ENCODE results near the gene MVB12A. TPM values are rescaled to one million over a fixed set of nuclear protein-coding genes. Genes with fewer than 3 reads are reported as not detected.

The MVB12A gene
- total and polyA plus RNA-seq, 9 of the 15 experiments (the other 6 are each of a cell fraction or from before 2014, with no cell fraction given): 1.2 to 46.2 (median 22.4) TPM

DNA sequence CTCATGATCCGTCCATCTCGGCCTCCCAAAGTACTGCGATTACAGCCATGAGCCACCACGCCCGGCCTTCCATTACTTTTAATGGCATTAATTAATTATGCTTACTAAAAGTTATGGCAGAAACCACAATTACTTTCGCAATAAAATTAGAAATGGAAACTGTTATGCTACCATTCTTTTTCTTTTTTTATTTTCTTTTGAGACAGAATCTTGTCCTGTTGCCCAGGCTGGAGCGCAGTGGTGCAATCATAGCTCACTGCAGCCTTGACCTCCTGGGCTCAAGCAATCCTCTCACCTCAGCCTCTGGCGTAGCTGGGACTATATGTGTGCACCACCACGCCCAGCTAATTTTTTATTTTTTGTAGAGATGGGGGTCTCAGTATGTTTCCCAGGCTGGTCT lies 9.9 kb upstream of the MVB12A start (continued):
- TF ChIP-seq, protein P1, sequence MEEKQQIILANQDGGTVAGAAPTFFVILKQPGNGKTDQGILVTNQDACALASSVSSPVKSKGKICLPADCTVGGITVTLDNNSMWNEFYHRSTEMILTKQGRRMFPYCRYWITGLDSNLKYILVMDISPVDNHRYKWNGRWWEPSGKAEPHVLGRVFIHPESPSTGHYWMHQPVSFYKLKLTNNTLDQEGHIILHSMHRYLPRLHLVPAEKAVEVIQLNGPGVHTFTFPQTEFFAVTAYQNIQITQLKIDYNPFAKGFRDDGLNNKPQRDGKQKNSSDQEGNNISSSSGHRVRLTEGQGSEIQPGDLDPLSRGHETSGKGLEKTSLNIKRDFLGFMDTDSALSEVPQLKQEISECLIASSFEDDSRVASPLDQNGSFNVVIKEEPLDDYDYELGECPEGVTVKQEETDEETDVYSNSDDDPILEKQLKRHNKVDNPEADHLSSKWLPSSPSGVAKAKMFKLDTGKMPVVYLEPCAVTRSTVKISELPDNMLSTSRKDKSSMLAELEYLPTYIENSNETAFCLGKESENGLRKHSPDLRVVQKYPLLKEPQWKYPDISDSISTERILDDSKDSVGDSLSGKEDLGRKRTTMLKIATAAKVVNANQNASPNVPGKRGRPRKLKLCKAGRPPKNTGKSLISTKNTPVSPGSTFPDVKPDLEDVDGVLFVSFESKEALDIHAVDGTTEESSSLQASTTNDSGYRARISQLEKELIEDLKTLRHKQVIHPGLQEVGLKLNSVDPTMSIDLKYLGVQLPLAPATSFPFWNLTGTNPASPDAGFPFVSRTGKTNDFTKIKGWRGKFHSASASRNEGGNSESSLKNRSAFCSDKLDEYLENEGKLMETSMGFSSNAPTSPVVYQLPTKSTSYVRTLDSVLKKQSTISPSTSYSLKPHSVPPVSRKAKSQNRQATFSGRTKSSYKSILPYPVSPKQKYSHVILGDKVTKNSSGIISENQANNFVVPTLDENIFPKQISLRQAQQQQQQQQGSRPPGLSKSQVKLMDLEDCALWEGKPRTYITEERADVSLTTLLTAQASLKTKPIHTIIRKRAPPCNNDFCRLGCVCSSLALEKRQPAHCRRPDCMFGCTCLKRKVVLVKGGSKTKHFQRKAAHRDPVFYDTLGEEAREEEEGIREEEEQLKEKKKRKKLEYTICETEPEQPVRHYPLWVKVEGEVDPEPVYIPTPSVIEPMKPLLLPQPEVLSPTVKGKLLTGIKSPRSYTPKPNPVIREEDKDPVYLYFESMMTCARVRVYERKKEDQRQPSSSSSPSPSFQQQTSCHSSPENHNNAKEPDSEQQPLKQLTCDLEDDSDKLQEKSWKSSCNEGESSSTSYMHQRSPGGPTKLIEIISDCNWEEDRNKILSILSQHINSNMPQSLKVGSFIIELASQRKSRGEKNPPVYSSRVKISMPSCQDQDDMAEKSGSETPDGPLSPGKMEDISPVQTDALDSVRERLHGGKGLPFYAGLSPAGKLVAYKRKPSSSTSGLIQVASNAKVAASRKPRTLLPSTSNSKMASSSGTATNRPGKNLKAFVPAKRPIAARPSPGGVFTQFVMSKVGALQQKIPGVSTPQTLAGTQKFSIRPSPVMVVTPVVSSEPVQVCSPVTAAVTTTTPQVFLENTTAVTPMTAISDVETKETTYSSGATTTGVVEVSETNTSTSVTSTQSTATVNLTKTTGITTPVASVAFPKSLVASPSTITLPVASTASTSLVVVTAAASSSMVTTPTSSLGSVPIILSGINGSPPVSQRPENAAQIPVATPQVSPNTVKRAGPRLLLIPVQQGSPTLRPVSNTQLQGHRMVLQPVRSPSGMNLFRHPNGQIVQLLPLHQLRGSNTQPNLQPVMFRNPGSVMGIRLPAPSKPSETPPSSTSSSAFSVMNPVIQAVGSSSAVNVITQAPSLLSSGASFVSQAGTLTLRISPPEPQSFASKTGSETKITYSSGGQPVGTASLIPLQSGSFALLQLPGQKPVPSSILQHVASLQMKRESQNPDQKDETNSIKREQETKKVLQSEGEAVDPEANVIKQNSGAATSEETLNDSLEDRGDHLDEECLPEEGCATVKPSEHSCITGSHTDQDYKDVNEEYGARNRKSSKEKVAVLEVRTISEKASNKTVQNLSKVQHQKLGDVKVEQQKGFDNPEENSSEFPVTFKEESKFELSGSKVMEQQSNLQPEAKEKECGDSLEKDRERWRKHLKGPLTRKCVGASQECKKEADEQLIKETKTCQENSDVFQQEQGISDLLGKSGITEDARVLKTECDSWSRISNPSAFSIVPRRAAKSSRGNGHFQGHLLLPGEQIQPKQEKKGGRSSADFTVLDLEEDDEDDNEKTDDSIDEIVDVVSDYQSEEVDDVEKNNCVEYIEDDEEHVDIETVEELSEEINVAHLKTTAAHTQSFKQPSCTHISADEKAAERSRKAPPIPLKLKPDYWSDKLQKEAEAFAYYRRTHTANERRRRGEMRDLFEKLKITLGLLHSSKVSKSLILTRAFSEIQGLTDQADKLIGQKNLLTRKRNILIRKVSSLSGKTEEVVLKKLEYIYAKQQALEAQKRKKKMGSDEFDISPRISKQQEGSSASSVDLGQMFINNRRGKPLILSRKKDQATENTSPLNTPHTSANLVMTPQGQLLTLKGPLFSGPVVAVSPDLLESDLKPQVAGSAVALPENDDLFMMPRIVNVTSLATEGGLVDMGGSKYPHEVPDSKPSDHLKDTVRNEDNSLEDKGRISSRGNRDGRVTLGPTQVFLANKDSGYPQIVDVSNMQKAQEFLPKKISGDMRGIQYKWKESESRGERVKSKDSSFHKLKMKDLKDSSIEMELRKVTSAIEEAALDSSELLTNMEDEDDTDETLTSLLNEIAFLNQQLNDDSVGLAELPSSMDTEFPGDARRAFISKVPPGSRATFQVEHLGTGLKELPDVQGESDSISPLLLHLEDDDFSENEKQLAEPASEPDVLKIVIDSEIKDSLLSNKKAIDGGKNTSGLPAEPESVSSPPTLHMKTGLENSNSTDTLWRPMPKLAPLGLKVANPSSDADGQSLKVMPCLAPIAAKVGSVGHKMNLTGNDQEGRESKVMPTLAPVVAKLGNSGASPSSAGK (IDR thresholded peaks at IDR 0.05): no peak
- TF ChIP-seq, protein P2, sequence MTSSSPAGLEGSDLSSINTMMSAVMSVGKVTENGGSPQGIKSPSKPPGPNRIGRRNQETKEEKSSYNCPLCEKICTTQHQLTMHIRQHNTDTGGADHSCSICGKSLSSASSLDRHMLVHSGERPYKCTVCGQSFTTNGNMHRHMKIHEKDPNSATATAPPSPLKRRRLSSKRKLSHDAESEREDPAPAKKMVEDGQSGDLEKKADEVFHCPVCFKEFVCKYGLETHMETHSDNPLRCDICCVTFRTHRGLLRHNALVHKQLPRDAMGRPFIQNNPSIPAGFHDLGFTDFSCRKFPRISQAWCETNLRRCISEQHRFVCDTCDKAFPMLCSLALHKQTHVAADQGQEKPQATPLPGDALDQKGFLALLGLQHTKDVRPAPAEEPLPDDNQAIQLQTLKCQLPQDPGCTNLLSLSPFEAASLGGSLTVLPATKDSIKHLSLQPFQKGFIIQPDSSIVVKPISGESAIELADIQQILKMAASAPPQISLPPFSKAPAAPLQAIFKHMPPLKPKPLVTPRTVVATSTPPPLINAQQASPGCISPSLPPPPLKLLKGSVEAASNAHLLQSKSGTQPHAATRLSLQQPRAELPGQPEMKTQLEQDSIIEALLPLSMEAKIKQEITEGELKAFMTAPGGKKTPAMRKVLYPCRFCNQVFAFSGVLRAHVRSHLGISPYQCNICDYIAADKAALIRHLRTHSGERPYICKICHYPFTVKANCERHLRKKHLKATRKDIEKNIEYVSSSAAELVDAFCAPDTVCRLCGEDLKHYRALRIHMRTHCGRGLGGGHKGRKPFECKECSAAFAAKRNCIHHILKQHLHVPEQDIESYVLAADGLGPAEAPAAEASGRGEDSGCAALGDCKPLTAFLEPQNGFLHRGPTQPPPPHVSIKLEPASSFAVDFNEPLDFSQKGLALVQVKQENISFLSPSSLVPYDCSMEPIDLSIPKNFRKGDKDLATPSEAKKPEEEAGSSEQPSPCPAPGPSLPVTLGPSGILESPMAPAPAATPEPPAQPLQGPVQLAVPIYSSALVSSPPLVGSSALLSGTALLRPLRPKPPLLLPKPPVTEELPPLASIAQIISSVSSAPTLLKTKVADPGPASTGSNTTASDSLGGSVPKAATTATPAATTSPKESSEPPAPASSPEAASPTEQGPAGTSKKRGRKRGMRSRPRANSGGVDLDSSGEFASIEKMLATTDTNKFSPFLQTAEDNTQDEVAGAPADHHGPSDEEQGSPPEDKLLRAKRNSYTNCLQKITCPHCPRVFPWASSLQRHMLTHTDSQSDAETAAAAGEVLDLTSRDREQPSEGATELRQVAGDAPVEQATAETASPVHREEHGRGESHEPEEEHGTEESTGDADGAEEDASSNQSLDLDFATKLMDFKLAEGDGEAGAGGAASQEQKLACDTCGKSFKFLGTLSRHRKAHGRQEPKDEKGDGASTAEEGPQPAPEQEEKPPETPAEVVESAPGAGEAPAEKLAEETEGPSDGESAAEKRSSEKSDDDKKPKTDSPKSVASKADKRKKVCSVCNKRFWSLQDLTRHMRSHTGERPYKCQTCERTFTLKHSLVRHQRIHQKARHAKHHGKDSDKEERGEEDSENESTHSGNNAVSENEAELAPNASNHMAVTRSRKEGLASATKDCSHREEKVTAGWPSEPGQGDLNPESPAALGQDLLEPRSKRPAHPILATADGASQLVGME (CRISPR knock-in tag; IDR thresholded peaks at IDR 0.05): no peak
- no peak for TF ChIP-seq POLR2AphosphoS5 (IDR thresholded peaks at IDR 0.05; ENCODE audit: control insufficient read depth, insufficient read depth, low read depth, low read length)
- TF ChIP-seq SAFB (IDR thresholded peaks at IDR 0.05; ENCODE audit: borderline replicate concordance, low read depth, low read length): no peak
- no peak for TF ChIP-seq ZNF778 (CRISPR knock-in tag; IDR thresholded peaks at IDR 0.05)
- TF ChIP-seq NFE2L1 (tag; IDR thresholded peaks at IDR 0.05; ENCODE audit: borderline replicate concordance, low read depth): no peak
- no peak for TF ChIP-seq HNRNPUL1 (IDR thresholded peaks at IDR 0.05; ENCODE audit: low read length)
- no peak for TF ChIP-seq TAF15 (IDR thresholded peaks at IDR 0.05; ENCODE audit: low read depth, low read length)
- TF ChIP-seq FOXK2 (conservative IDR thresholded peaks at IDR 0.05 in 1 of 2, IDR thresholded peaks at IDR 0.05 in 1 of 2; ENCODE audit: low read depth in 2 of 2): no peak
- TF ChIP-seq, protein P3, sequence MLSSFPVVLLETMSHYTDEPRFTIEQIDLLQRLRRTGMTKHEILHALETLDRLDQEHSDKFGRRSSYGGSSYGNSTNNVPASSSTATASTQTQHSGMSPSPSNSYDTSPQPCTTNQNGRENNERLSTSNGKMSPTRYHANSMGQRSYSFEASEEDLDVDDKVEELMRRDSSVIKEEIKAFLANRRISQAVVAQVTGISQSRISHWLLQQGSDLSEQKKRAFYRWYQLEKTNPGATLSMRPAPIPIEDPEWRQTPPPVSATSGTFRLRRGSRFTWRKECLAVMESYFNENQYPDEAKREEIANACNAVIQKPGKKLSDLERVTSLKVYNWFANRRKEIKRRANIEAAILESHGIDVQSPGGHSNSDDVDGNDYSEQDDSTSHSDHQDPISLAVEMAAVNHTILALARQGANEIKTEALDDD (IDR thresholded peaks at IDR 0.05): no peak
